Sciatic nerve (tissue), 2 donors: ENCODE measurements around the gene SLC6A4. TPM values are rescaled to one million over a fixed set of nuclear protein-coding genes. Genes with fewer than 3 reads are reported as not detected.

Experiments used
- ATAC-seq: fragments of 200-7000 bp; cut with Tn5 transposase; one replicate; pipeline ENCODE4 v1.9.1; 2020; ENCODE audit warnings: mild to moderate bottlenecking, moderate library complexity
- DNase-seq: peaks from one replicate; pipeline ENCODE4 v3.0.0-alpha.2; 2020; ENCODE audit warnings: low spot score
- intact Hi-C: fragments of 100-400 bp; cut with DNase I; formaldehyde crosslinking; loops from one replicate; pipeline ENCODE4 v1.14.2; 2022
- total RNA-seq: library from RNA; stranded (reverse); fragmentation: NEBNext Ultra II Directional; extraction: Animal tissue kit (Norgen Biotek cat#: 25700); gene quantifications from one replicate; pipeline ENCODE4 v1.2.1, GENCODE V29; 2021
- donor health status: DM: no; HTN: no; CAD: no.
- donor health status: DM: no; HTN: no; CAD: no.

The SLC6A4 gene
- total RNA-seq, 1 donor from 2014 or later: 3.0 TPM

GRCh38 chr17:30197416-30197815 lies 38.1 kb downstream of the SLC6A4 start:
- ATAC-seq: no peak
- DNase-seq: no peak
- intact Hi-C loops: no loop called here

GRCh38 chr17:30196504-30196903 lies 39.0 kb downstream of the SLC6A4 start:
- no peak for DNase-seq
- intact Hi-C loops: no loop called here
- ATAC-seq: no peak

GRCh38 chr17:30191072-30191471 lies 44.4 kb downstream of the SLC6A4 start:
- DNase-seq (no peak), ATAC-seq (no peak)
- intact Hi-C loops: no loop called here

- ATAC-seq: no peak
- no peak for DNase-seq
- intact Hi-C loops: no loop called here
Measured at GRCh38 chr17:30188211-30188939, 47.1 kb downstream of the SLC6A4 start.

- intact Hi-C loops: no loop called here
- DNase-seq: no peak
- no peak for ATAC-seq
Measured at GRCh38 chr17:30187573-30187972, 47.9 kb downstream of the SLC6A4 start.

- intact Hi-C loops: no loop called here
- no peak for DNase-seq
- no peak for ATAC-seq
Measured at GRCh38 chr17:30186761-30187160, 48.7 kb downstream of the SLC6A4 start.

- ATAC-seq (no peak), DNase-seq (no peak)
- intact Hi-C loops: no loop called here
Measured at GRCh38 chr17:30176855-30177254, 58.6 kb downstream of the SLC6A4 start.

- intact Hi-C loops: no loop called here
- no peak for ATAC-seq
- DNase-seq: no peak
Measured at GRCh38 chr17:30174556-30174955, 60.9 kb downstream of the SLC6A4 start.

- ATAC-seq (no peak), DNase-seq (no peak)
Measured at GRCh38 chr17:30173649-30174048, 61.8 kb downstream of the SLC6A4 start.

GRCh38 chr17:30172560-30172959 lies 62.9 kb downstream of the SLC6A4 start:
- ATAC-seq: no peak
- intact Hi-C loops: no loop called here
- no peak for DNase-seq

More at GRCh38 chr17:30173649-30174048, 61.8 kb downstream of the SLC6A4 start:
- intact Hi-C loops: no loop called here

- ATAC-seq (no peak), DNase-seq (no peak)
- intact Hi-C loops: no loop called here
Measured at GRCh38 chr17:30170415-30170987, 65.0 kb downstream of the SLC6A4 start.

- no peak for DNase-seq
- intact Hi-C loops: no loop called here
- no peak for ATAC-seq
Measured at GRCh38 chr17:30165960-30166359, 69.5 kb downstream of the SLC6A4 start.

- DNase-seq (no peak), ATAC-seq (no peak)
- intact Hi-C loops: no loop called here
Measured at GRCh38 chr17:30165147-30165546, 70.3 kb downstream of the SLC6A4 start.

GRCh38 chr17:30164531-30164930 lies 71.0 kb downstream of the SLC6A4 start:
- intact Hi-C loops: no loop called here
- no peak for ATAC-seq
- DNase-seq: no peak

GRCh38 chr17:30161601-30162000 lies 73.9 kb downstream of the SLC6A4 start:
- ATAC-seq: no peak
- intact Hi-C loops: no loop called here
- DNase-seq: no peak

GRCh38 chr17:30160419-30161172 lies 74.9 kb downstream of the SLC6A4 start:
- no peak for DNase-seq
- intact Hi-C loops: no loop called here
- no peak for ATAC-seq

- ATAC-seq: no peak
- no peak for DNase-seq
- intact Hi-C loops: no loop called here
Measured at GRCh38 chr17:30158896-30159625, 76.4 kb downstream of the SLC6A4 start.

GRCh38 chr17:30155389-30155788 lies 80.1 kb downstream of the SLC6A4 start:
- DNase-seq: no peak
- intact Hi-C loops: no loop called here
- ATAC-seq: no peak

- no peak for DNase-seq
- intact Hi-C loops: no loop called here
- ATAC-seq: no peak
Measured at GRCh38 chr17:30153463-30153862, 82.0 kb downstream of the SLC6A4 start.

- intact Hi-C loops: no loop called here
- DNase-seq: no peak
- no peak for ATAC-seq
Measured at GRCh38 chr17:30151471-30151870, 84.0 kb downstream of the SLC6A4 start.
